HCT116 (cell line): ENCODE results near the gene GPSM3. TPM values are rescaled to one million over a fixed set of nuclear protein-coding genes. Genes with fewer than 3 reads are reported as not detected.

ENCODE experiments used
- ATAC-seq: fragments of 200-7000 bp; cut with Tn5 transposase; 2 replicates; pipeline ENCODE4 v1.9.1; 2020; ENCODE audit warnings: mild to moderate bottlenecking, moderate library complexity
- BruUV-seq: library from RNA; stranded (reverse); fragments of 400-500 nt; replicated peaks from 2 replicates; lab custom pipeline; 2021; lab: Mats Ljungman, UMichigan
- CTCF ChIA-PET: fragments of 300-600 bp; sonication (Branson Sonifier 250); formaldehyde crosslinking; loops from one replicate; lab custom pipeline; 2021; ENCODE audit warnings: antibody characterized with exemption; lab: Charles Lee
- POLR2A ChIA-PET: fragments of 300-600, 350-600 bp; sonication (Branson Sonifier 250); formaldehyde crosslinking; loops from one replicate; lab custom pipeline; 2021; ENCODE audit warnings: antibody characterized with exemption; lab: Charles Lee
- RAD21 ChIA-PET, 2 experiments: fragments of 300-600 bp; sonication (Branson Sonifier 250); formaldehyde crosslinking; loops; one replicate each; lab custom pipeline; 2023; ENCODE audit warnings: low total read pairs in 2 of 2; ENCODE audit not compliant: uncharacterized antibody in 2 of 2, unreplicated experiment in 2 of 2, low non-redundant PET in 1 of 2; lab: Charles Lee
- DNase-seq: peaks from one replicate; pipeline ENCODE4 v3.0.0-alpha.2; 2010; ENCODE audit warnings: low read depth, low spot score
- H2AFZ ChIP-seq: fragments of 200-600 bp; shearing (Covaris generic), sonication (generic); 2 replicates; pipeline ENCODE4 v1.6.1; 2017; ENCODE audit warnings: low read depth, mixed run types, mixed read lengths, antibody characterized with exemption, low read length; ENCODE audit not compliant: poor library complexity, severe bottlenecking
- H3K27ac ChIP-seq: 2 replicates; pipeline ENCODE4 v1.5.1; 2012; ENCODE audit warnings: low read depth, low read length
- H3K27me3 ChIP-seq: fragments of 200-600 bp; sonication (generic); 2 replicates; pipeline ENCODE4 v1.6.1; 2016; ENCODE audit warnings: mixed run types, low read length, mixed read lengths; ENCODE audit not compliant: insufficient read depth
- H3K36me3 ChIP-seq, 2 experiments: fragments of 200-500 bp in 1 of 2; fragments of 200-600 bp in 1 of 2; sonication (Bioruptor generic) in 1 of 2; sonication (generic) in 1 of 2; 2 replicates each; pipeline versions ENCODE4 v1.5.1 to v1.6.1; 2014 to 2016; ENCODE audit warnings: low read length in 2 of 2, inconsistent platforms in 1 of 2, mixed read lengths in 1 of 2, mixed run types in 1 of 2; ENCODE audit not compliant: insufficient read depth in 2 of 2, control insufficient read depth in 1 of 2
- H3K4me1 ChIP-seq, 2 experiments: fragments of 200-600 bp in 1 of 2; sonication (generic) in 1 of 2; 2 replicates each; pipeline versions ENCODE4 v1.5.1 to v1.6.1; 2012 to 2017; ENCODE audit warnings: low read length in 2 of 2, inconsistent platforms in 1 of 2, mild to moderate bottlenecking in 1 of 2, mixed read lengths in 1 of 2, mixed run types in 1 of 2, moderate library complexity in 1 of 2; ENCODE audit not compliant: insufficient read depth in 2 of 2, control insufficient read depth in 1 of 2
- H3K4me2 ChIP-seq: fragments of 200-600 bp; sonication (generic); 2 replicates; pipeline ENCODE4 v1.6.1; 2017; ENCODE audit warnings: mixed run types, low read length, mixed read lengths
- H3K4me3 ChIP-seq, 2 experiments: fragments of 200-600 bp in 1 of 2; sonication (generic) in 1 of 2; replicated peaks in 1 of 2; 2 replicates each; pipeline ENCODE4 v1.5.1; 2011 to 2016; ENCODE audit warnings: low read length in 2 of 2, control low read depth in 1 of 2, low read depth in 1 of 2, mild to moderate bottlenecking in 1 of 2, mixed read lengths in 1 of 2, mixed run types in 1 of 2
- H3K79me2 ChIP-seq: fragments of 200-600 bp; sonication (generic); 2 replicates; pipeline ENCODE4 v1.6.1; 2017; ENCODE audit warnings: mild to moderate bottlenecking, mixed run types, low read length, moderate library complexity, mixed read lengths; ENCODE audit not compliant: insufficient read depth
- H3K9ac ChIP-seq: fragments of 200-600 bp; sonication (generic); 2 replicates; pipeline ENCODE4 v1.6.1; 2016; ENCODE audit warnings: low read length, mixed read lengths
- H3K9me2 ChIP-seq: fragments of 200-600 bp; sonication (generic), shearing (Covaris generic); 2 replicates; pipeline ENCODE4 v1.6.1; 2017; ENCODE audit warnings: mixed run types, mild to moderate bottlenecking, moderate library complexity; ENCODE audit not compliant: insufficient read depth
- H3K9me3 ChIP-seq, 2 experiments: fragments of 200-500 bp in 1 of 2; fragments of 200-600 bp in 1 of 2; sonication (Bioruptor generic) in 1 of 2; sonication (generic) in 1 of 2; 2 replicates each; pipeline ENCODE4 v1.6.1; 2014 to 2017; ENCODE audit warnings: low read length in 2 of 2, mixed read lengths in 2 of 2, inconsistent platforms in 1 of 2, low read depth in 1 of 2, mild to moderate bottlenecking in 1 of 2, mixed run types in 1 of 2, moderate library complexity in 1 of 2; ENCODE audit not compliant: control insufficient read depth in 1 of 2, insufficient read depth in 1 of 2
- H4K20me1 ChIP-seq: fragments of 200-600 bp; sonication (generic), shearing (Covaris generic); 2 replicates; pipeline ENCODE4 v1.6.1; 2017; ENCODE audit warnings: mixed run types, mild to moderate bottlenecking, moderate library complexity; ENCODE audit not compliant: insufficient read depth
- ATF3 ChIP-seq: IDR thresholded peaks from 2 replicates; pipeline ENCODE4 v1.6.1; 2012
- CEBPB ChIP-seq: IDR thresholded peaks from 2 replicates; pipeline ENCODE4 v1.6.1; 2012; ENCODE audit warnings: low read depth
- EGR1 ChIP-seq: IDR thresholded peaks from 2 replicates; pipeline ENCODE4 v1.6.1; 2012; ENCODE audit warnings: low read depth
- ELF1 ChIP-seq: IDR thresholded peaks from 2 replicates; pipeline ENCODE4 v1.6.1; 2012; ENCODE audit warnings: low read depth, borderline replicate concordance
- EZH2phosphoT487 ChIP-seq: fragments of 200-600 bp; IDR thresholded peaks from 2 replicates; pipeline ENCODE4 v1.6.1; 2018; ENCODE audit warnings: antibody characterized with exemption, borderline replicate concordance
- JUND ChIP-seq: IDR thresholded peaks from 2 replicates; pipeline ENCODE4 v1.6.1; 2012
- MAX ChIP-seq: IDR thresholded peaks from 2 replicates; pipeline ENCODE4 v1.6.1; 2012
- POLR2A ChIP-seq: IDR thresholded peaks from 2 replicates; pipeline ENCODE4 v1.7.0; 2011; ENCODE audit warnings: borderline replicate concordance; ENCODE audit not compliant: insufficient read depth, insufficient read length; ENCODE audit errors: extremely low read depth
- POLR2AphosphoS5 ChIP-seq: IDR thresholded peaks from 2 replicates; pipeline ENCODE4 v1.6.1; 2011; ENCODE audit warnings: mild to moderate bottlenecking, low read depth, low read length, moderate library complexity
- RAD21 ChIP-seq: IDR thresholded peaks from 2 replicates; pipeline ENCODE4 v1.6.1; 2012; ENCODE audit warnings: low read depth, mild to moderate bottlenecking
- REST ChIP-seq: IDR thresholded peaks from 2 replicates; pipeline ENCODE4 v1.6.1; 2012; ENCODE audit warnings: low read depth
- SIN3A ChIP-seq: IDR thresholded peaks from 2 replicates; pipeline ENCODE4 v1.6.1; 2012; ENCODE audit warnings: low read depth
- YY1 ChIP-seq: IDR thresholded peaks from 2 replicates; pipeline ENCODE4 v1.6.1; 2011; ENCODE audit warnings: low read length, low read depth, moderate library complexity, mild to moderate bottlenecking; ENCODE audit not compliant: insufficient replicate concordance; ENCODE audit errors: extremely low read depth
- ZBTB33 ChIP-seq: IDR thresholded peaks from 2 replicates; pipeline ENCODE4 v1.6.1; 2011; ENCODE audit warnings: mild to moderate bottlenecking, low read length, moderate library complexity; ENCODE audit not compliant: insufficient replicate concordance; ENCODE audit errors: extremely low read depth
- ZFX ChIP-seq: fragments of 450-650 bp; IDR thresholded peaks from 2 replicates; pipeline ENCODE4 v1.6.1; 2017
- intact Hi-C: fragments of 100-400 bp; cut with micrococcal nuclease; formaldehyde crosslinking; loops from 2 replicates; pipeline ENCODE4 v1.10.0; 2022
- total RNA-seq: library from RNA; stranded (reverse); gene quantifications from one replicate; pipeline ENCODE4 v1.2.1, GENCODE V29; 2021; ENCODE audit not compliant: unreplicated experiment

Gene GPSM3
- total RNA-seq, 1 experiment from 2014 or later = 1.2 TPM

GRCh38 chr6:32179766-32180405 lies 12.6 kb downstream of the GPSM3 start:
- BruUV-seq = TSS peak; percentile 2
- CTCF ChIA-PET = no interaction called here
- Histone ChIP-seq H3K79me2 (peaks cover 17% of the 10 kb centered on the region), H3K9ac (no peak overlapping the region), H3K9me3 (no peaks in the 10 kb centered on the region), H3K9me2 (no peaks in the 10 kb centered on the region), H3K4me1 (peaks cover 19 to 41% of the 10 kb centered on the region in 2 experiments), H2AFZ (no peak overlapping the region), H3K4me3 (no peak overlapping the region), H3K27me3 (no peaks in the 10 kb centered on the region), H4K20me1 (no peaks in the 10 kb centered on the region), H3K4me2 (no peak overlapping the region), H3K27ac (no peak overlapping the region), H3K36me3 (peaks cover 7 to 13% of the 10 kb centered on the region in 2 experiments; a peak in 2 of 4 replicates)
- POLR2A ChIA-PET = interaction anchor here (1.1 kb wide), 1 partner anchor 15 kb away, joined by 3 read pairs; no protein-coding TSS in a partner anchor
- DNase-seq (no peak), ATAC-seq (no peak)
- intact Hi-C loops = no loop called here
- RAD21 ChIA-PET = no interaction called here
- TF ChIP-seq SIN3A (no peak), EGR1 (no peak), ATF3 (no peak), JUND (no peak), REST (no peak), MAX (no peak), YY1 (no peak), POLR2A (no peak), RAD21 (no peak), POLR2AphosphoS5 (no peak), ZFX (no peak), CEBPB (no peak), ZBTB33 (no peak), ELF1 (no peak), EZH2phosphoT487 (no peak)
